ENCODE measurements around the gene FIGNL1. TPM values are rescaled to one million over a fixed set of nuclear protein-coding genes. Genes with fewer than 3 reads are reported as not detected.

The FIGNL1 gene
- 15.9 TPM for total RNA-seq

- ATAC-seq = peak; percentile 89
Observed at GRCh38 chr7:50449881-50450589, at the start of gene FIGNL1. Gene FIGNL1 (minus strand): TSS chr7:50450350. CDS start chr7:50447287, 3,063 bp downstream.

- ATAC-seq = no peak
Observed at GRCh38 chr7:50499092-50499491, 48.9 kb upstream of the FIGNL1 start.

- no peak for ATAC-seq
Observed at GRCh38 chr7:50497968-50498367, 47.8 kb upstream of the FIGNL1 start.

- peak; percentile 26 for ATAC-seq
Observed at GRCh38 chr7:50497068-50497642, 47.0 kb upstream of the FIGNL1 start.

GRCh38 chr7:50496569-50496968, 46.4 kb upstream of the FIGNL1 start:
- ATAC-seq = no peak

GRCh38 chr7:50495746-50496145, 45.6 kb upstream of the FIGNL1 start:
- ATAC-seq = no peak

- no peak for ATAC-seq
Observed at GRCh38 chr7:50492770-50493519, 42.8 kb upstream of the FIGNL1 start.

GRCh38 chr7:50491943-50492342, 41.8 kb upstream of the FIGNL1 start:
- no peak for ATAC-seq

GRCh38 chr7:50491209-50491608, 41.1 kb upstream of the FIGNL1 start:
- no peak for ATAC-seq

GRCh38 chr7:50488379-50488778, 38.2 kb upstream of the FIGNL1 start:
- no peak for ATAC-seq

GRCh38 chr7:50486512-50486911, 36.4 kb upstream of the FIGNL1 start:
- ATAC-seq = no peak

GRCh38 chr7:50481867-50482266, 31.7 kb upstream of the FIGNL1 start:
- no peak for ATAC-seq

- ATAC-seq = no peak
Observed at GRCh38 chr7:50480797-50481196, 30.6 kb upstream of the FIGNL1 start.

GRCh38 chr7:50479743-50480517, 29.8 kb upstream of the FIGNL1 start:
- no peak for ATAC-seq

GRCh38 chr7:50477640-50478039, 27.5 kb upstream of the FIGNL1 start:
- no peak for ATAC-seq

- no peak for ATAC-seq
Observed at GRCh38 chr7:50476953-50477625, 26.9 kb upstream of the FIGNL1 start.

GRCh38 chr7:50475340-50475739, 25.2 kb upstream of the FIGNL1 start:
- ATAC-seq = no peak

GRCh38 chr7:50474382-50475160, 24.4 kb upstream of the FIGNL1 start:
- no peak for ATAC-seq

GRCh38 chr7:50473531-50473930, 23.4 kb upstream of the FIGNL1 start:
- no peak for ATAC-seq

- no peak for ATAC-seq
Observed at GRCh38 chr7:50472427-50472826, 22.3 kb upstream of the FIGNL1 start.

GRCh38 chr7:50471970-50472369, 21.8 kb upstream of the FIGNL1 start:
- no peak for ATAC-seq
